Keratinocyte (primary cell): ENCODE data around the gene PTPA.

Source experiments
- EZH2 ChIP-seq: IDR thresholded peaks from one replicate; pipeline ENCODE4 v1.6.1; 2012; ENCODE audit warnings: inconsistent platforms, mild to moderate bottlenecking, low read length, moderate library complexity
- TF ChIP-seq, protein P1 (sequence below), 3 experiments: IDR thresholded peaks in 1 of 3; conservative IDR thresholded peaks in 1 of 3; optimal IDR thresholded peaks in 1 of 3; 2 replicates in 2 of 3; 3 replicates in 1 of 3; pipeline versions ENCODE3 to v1.5.1; 2011; ENCODE audit warnings: low read length in 3 of 3, mild to moderate bottlenecking in 3 of 3, moderate library complexity in 2 of 3, control low read depth in 1 of 3, inconsistent platforms in 1 of 3; ENCODE audit not compliant: insufficient read depth in 2 of 3; ENCODE audit errors: extremely low read depth in 1 of 3

DNA sequence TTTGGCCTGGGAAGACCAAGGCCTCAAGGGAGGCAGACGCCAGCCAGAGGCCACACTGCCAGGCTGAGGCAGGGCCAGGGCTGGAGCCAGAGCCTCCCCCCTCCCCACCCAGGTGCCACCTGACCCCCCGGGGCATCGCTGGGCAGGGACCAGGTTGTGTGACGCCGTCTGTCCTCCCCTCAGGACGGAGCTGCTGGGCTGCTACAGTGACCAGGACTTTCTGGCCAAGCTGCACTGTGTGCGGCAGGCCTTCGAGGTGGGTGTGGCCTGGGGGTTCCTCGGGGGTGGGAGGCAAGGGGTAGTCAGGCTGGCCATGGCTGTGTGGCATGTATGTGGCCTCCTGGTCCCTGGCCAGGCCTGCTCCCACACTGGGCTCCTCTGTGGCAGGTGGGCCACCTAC, 48.2 kb upstream of the PTPA start:
- no peak for TF ChIP-seq EZH2
- TF ChIP-seq, protein P1, sequence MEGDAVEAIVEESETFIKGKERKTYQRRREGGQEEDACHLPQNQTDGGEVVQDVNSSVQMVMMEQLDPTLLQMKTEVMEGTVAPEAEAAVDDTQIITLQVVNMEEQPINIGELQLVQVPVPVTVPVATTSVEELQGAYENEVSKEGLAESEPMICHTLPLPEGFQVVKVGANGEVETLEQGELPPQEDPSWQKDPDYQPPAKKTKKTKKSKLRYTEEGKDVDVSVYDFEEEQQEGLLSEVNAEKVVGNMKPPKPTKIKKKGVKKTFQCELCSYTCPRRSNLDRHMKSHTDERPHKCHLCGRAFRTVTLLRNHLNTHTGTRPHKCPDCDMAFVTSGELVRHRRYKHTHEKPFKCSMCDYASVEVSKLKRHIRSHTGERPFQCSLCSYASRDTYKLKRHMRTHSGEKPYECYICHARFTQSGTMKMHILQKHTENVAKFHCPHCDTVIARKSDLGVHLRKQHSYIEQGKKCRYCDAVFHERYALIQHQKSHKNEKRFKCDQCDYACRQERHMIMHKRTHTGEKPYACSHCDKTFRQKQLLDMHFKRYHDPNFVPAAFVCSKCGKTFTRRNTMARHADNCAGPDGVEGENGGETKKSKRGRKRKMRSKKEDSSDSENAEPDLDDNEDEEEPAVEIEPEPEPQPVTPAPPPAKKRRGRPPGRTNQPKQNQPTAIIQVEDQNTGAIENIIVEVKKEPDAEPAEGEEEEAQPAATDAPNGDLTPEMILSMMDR (optimal IDR thresholded peaks at IDR 0.05 in 1 of 3, IDR thresholded peaks at IDR 0.05 in 1 of 3, conservative IDR thresholded peaks at IDR 0.05 in 1 of 3; ENCODE audit: extremely low read depth in 1 of 3, insufficient read depth in 2 of 3, low read length in 3 of 3): no peak
